ENCODE data around the gene STX5.

GRCh38 chr11:62850911-62851806 is 19.3 kb upstream of the STX5 start:
- no peak for TF ChIP-seq CTCF (IDR thresholded peaks at IDR 0.05; ENCODE audit: insufficient read depth, low read length)
- no peak for TF ChIP-seq GABPA (IDR thresholded peaks at IDR 0.05; ENCODE audit: low read depth)
- peak; percentile 94 for TF ChIP-seq POLR2AphosphoS5 (IDR thresholded peaks at IDR 0.05; ENCODE audit: low read depth)
- TF ChIP-seq REST (IDR thresholded peaks at IDR 0.05; ENCODE audit: insufficient replicate concordance, low read depth): no peak
- no peak for TF ChIP-seq SPI1 (IDR thresholded peaks at IDR 0.05; ENCODE audit: borderline replicate concordance, low read depth)

Data from HL-60 (cell line).